Astrocyte (in vitro differentiated cells and primary cell): ENCODE measurements around the gene SRR.

Source experiments
- EZH2 ChIP-seq: IDR thresholded peaks from 2 replicates; pipeline ENCODE4 v1.6.1; 2012; ENCODE audit warnings: mild to moderate bottlenecking, low read length, inconsistent platforms; ENCODE audit not compliant: insufficient read depth
- TF ChIP-seq, protein P1 (sequence below): IDR thresholded peaks from 2 replicates; pipeline ENCODE4 v1.5.1; 2011; ENCODE audit warnings: low read depth, mild to moderate bottlenecking, inconsistent platforms, low read length, moderate library complexity; ENCODE audit not compliant: insufficient read depth

DNA sequence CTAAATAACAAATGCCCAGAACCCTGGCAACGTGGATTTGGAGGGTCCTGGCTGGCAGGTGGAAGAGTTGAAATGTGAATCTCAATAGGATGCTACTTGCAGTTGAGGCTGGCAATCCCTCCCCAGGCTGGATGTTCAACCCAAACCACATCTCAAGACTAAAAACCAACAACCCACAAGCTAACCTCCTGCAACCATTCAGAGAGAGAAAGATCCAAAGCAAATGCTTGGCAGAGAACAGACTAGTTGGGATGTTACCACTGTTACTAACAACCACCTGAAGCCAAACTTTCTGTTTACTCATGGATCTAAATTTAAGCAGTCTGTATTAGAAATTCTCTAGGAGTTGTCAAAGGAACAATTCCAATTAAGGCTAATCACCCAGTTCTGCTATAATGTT, 28.0 kb upstream of the SRR start:
- TF ChIP-seq EZH2 = no peak
- TF ChIP-seq, protein P1, sequence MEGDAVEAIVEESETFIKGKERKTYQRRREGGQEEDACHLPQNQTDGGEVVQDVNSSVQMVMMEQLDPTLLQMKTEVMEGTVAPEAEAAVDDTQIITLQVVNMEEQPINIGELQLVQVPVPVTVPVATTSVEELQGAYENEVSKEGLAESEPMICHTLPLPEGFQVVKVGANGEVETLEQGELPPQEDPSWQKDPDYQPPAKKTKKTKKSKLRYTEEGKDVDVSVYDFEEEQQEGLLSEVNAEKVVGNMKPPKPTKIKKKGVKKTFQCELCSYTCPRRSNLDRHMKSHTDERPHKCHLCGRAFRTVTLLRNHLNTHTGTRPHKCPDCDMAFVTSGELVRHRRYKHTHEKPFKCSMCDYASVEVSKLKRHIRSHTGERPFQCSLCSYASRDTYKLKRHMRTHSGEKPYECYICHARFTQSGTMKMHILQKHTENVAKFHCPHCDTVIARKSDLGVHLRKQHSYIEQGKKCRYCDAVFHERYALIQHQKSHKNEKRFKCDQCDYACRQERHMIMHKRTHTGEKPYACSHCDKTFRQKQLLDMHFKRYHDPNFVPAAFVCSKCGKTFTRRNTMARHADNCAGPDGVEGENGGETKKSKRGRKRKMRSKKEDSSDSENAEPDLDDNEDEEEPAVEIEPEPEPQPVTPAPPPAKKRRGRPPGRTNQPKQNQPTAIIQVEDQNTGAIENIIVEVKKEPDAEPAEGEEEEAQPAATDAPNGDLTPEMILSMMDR = no peak
